Neural cell (in vitro differentiated cells): Measurements from ENCODE around the gene TRIM24. TPM values are rescaled to one million over a fixed set of nuclear protein-coding genes. Genes with fewer than 3 reads are reported as not detected.

Source experiments
- H2AFZ ChIP-seq: fragments of 200-600, 300-800 bp; sonication (generic), shearing (Covaris generic); 2 replicates; pipeline ENCODE4 v1.6.0; 2014; ENCODE audit warnings: low read depth, mild to moderate bottlenecking, antibody characterized with exemption, low read length, moderate library complexity
- H3F3A ChIP-seq: fragments of 200-600 bp; shearing (Covaris generic); 2 replicates; pipeline ENCODE4 v1.6.1; 2016; ENCODE audit warnings: mild to moderate bottlenecking, moderate library complexity, mixed read lengths, antibody characterized with exemption, low read length; ENCODE audit not compliant: insufficient read depth, poor library complexity, severe bottlenecking
- H3K27ac ChIP-seq: fragments of 200-600, 300-800 bp; sonication (generic), shearing (Covaris generic); 2 replicates; pipeline ENCODE4 v1.5.1; 2014; ENCODE audit warnings: mild to moderate bottlenecking, low read length, moderate library complexity
- H3K27me3 ChIP-seq: fragments of 300-800, 200-600 bp; sonication (generic), shearing (Covaris generic); 2 replicates; pipeline ENCODE4 v1.6.0; 2014; ENCODE audit warnings: mild to moderate bottlenecking, low read depth, low read length, moderate library complexity; ENCODE audit not compliant: insufficient read depth
- H3K36me3 ChIP-seq: fragments of 300-800, 200-600 bp; sonication (generic), shearing (Covaris generic); 2 replicates; pipeline ENCODE4 v1.5.1; 2014; ENCODE audit warnings: mild to moderate bottlenecking, antibody characterized with exemption, low read length, moderate library complexity; ENCODE audit not compliant: insufficient read depth
- H3K4me2 ChIP-seq: fragments of 300-800, 200-600 bp; sonication (generic), shearing (Covaris generic); 2 replicates; pipeline ENCODE4 v1.6.0; 2014; ENCODE audit warnings: mild to moderate bottlenecking, low read length
- H3K4me3 ChIP-seq: fragments of 300-800, 200-600 bp; sonication (generic), shearing (Covaris generic); 2 replicates; pipeline ENCODE4 v1.5.1; 2014; ENCODE audit warnings: mild to moderate bottlenecking, low read length, moderate library complexity
- H3K79me2 ChIP-seq: fragments of 200-600 bp; shearing (Covaris generic); replicated peaks from 2 replicates; pipeline ENCODE4 v1.6.0; 2014; ENCODE audit warnings: mild to moderate bottlenecking, low read length, moderate library complexity; ENCODE audit not compliant: insufficient read depth
- H3K9ac ChIP-seq: fragments of 300-800, 200-600 bp; sonication (generic), shearing (Covaris generic); 2 replicates; pipeline ENCODE4 v1.6.1; 2016; ENCODE audit warnings: mild to moderate bottlenecking, low read length, mixed read lengths
- H3K9me2 ChIP-seq: fragments of 200-600 bp; shearing (Covaris generic); 2 replicates; pipeline ENCODE4 v1.6.1; 2016; ENCODE audit warnings: mild to moderate bottlenecking, low read length, mixed read lengths; ENCODE audit not compliant: insufficient read depth
- H3K9me3 ChIP-seq: fragments of 200-600, 300-800 bp; sonication (generic), shearing (Covaris generic); 2 replicates; pipeline ENCODE4 v1.6.1; 2016; ENCODE audit warnings: mild to moderate bottlenecking, mixed run types, low read length, moderate library complexity, mixed read lengths
- H4K20me1 ChIP-seq: fragments of 200-600 bp; shearing (Covaris generic); 2 replicates; pipeline ENCODE4 v1.6.1; 2016; ENCODE audit warnings: mild to moderate bottlenecking, mixed run types; ENCODE audit not compliant: insufficient read depth
- CTCF ChIP-seq: fragments of 450-650 bp; IDR thresholded peaks from 2 replicates; pipeline ENCODE4 v1.5.1; 2014; ENCODE audit warnings: antibody characterized with exemption, mild to moderate bottlenecking, moderate library complexity; ENCODE audit not compliant: poor library complexity, severe bottlenecking
- EP300 ChIP-seq: fragments of 450-650 bp; conservative IDR thresholded peaks from 2 replicates; pipeline ENCODE4 v1.6.1; 2014; ENCODE audit warnings: antibody characterized with exemption, mild to moderate bottlenecking, moderate library complexity; ENCODE audit not compliant: poor library complexity, severe bottlenecking
- EZH2 ChIP-seq: fragments of 200-600, 300-800 bp; shearing (Covaris generic), sonication (generic); IDR thresholded peaks from 2 replicates; pipeline ENCODE4 v1.6.1; 2014; ENCODE audit warnings: antibody characterized with exemption, low read length, borderline replicate concordance, mild to moderate bottlenecking; ENCODE audit not compliant: insufficient read depth, poor library complexity, severe bottlenecking
- MXI1 ChIP-seq: fragments of 450-650 bp; conservative IDR thresholded peaks from 2 replicates; pipeline ENCODE4 v1.6.1; 2014; ENCODE audit warnings: antibody characterized with exemption, mild to moderate bottlenecking; ENCODE audit not compliant: poor library complexity, severe bottlenecking
- POLR2AphosphoS5 ChIP-seq: IDR thresholded peaks from 2 replicates; pipeline ENCODE4 v1.6.1; 2012
- RAD21 ChIP-seq: fragments of 450-650 bp; conservative IDR thresholded peaks from 2 replicates; pipeline ENCODE4 v1.6.1; 2014; ENCODE audit warnings: antibody characterized with exemption, mild to moderate bottlenecking, moderate library complexity
- REST ChIP-seq: IDR thresholded peaks from 2 replicates; pipeline ENCODE4 v1.6.1; 2012; ENCODE audit warnings: borderline replicate concordance
- SMC3 ChIP-seq: fragments of 450-650 bp; conservative IDR thresholded peaks from 2 replicates; pipeline ENCODE4 v1.6.1; 2014; ENCODE audit warnings: antibody characterized with exemption, mild to moderate bottlenecking, moderate library complexity; ENCODE audit not compliant: poor library complexity
- TAF1 ChIP-seq: IDR thresholded peaks from 2 replicates; pipeline ENCODE4 v1.6.1; 2012; ENCODE audit warnings: low read depth
- polyA plus RNA-seq: library from polyadenylated mRNA; depleted of rRNA; stranded (reverse); fragments of >200 nt; gene quantifications from 2 replicates; pipeline ENCODE4 v1.2.3, GENCODE V29; 2014

TRIM24 gene
- polyA plus RNA-seq, 1 donor from 2014 or later: 47.1 TPM

GRCh38 chr7:138456220-138456619, 3.8 kb upstream of the TRIM24 start:
- H3K27me3 ChIP-seq: no peaks in the 10 kb centered on the region
- H3K4me2 ChIP-seq: no peak overlapping the region
- H4K20me1 ChIP-seq: no peaks in the 10 kb centered on the region
- no peaks in the 10 kb centered on the region for H3K36me3 ChIP-seq
- H2AFZ ChIP-seq: no peak overlapping the region
- TF ChIP-seq CTCF: no peak
- no peak for TF ChIP-seq EZH2
- TF ChIP-seq RAD21: no peak
- TF ChIP-seq SMC3: no peak
- no peak for TF ChIP-seq EP300
- no peak for TF ChIP-seq REST
- TF ChIP-seq POLR2AphosphoS5: no peak
- TF ChIP-seq MXI1: no peak
- TF ChIP-seq TAF1: no peak
- H3K9me3 ChIP-seq: no peaks in the 10 kb centered on the region
- H3K9me2 ChIP-seq: no peaks in the 10 kb centered on the region
- H3K9ac ChIP-seq: no peak overlapping the region
- H3F3A ChIP-seq: no peaks in the 10 kb centered on the region
- H3K4me3 ChIP-seq: no peak overlapping the region
- H3K27ac ChIP-seq: no peak overlapping the region
- H3K79me2 ChIP-seq: peaks cover 3% of the 10 kb centered on the region

- Histone ChIP-seq H3K9me2 (no peaks in the 10 kb centered on the region), H3F3A (peaks cover 4% of the 10 kb centered on the region), H2AFZ (no peak overlapping the region), H3K9ac (peak overlapping the region; percentile 58), H3K27me3 (no peaks in the 10 kb centered on the region), H3K4me3 (peak overlapping the region; percentile 79), H3K36me3 (no peaks in the 10 kb centered on the region), H3K4me2 (no peak overlapping the region), H3K9me3 (no peaks in the 10 kb centered on the region), H3K79me2 (peaks cover 26% of the 10 kb centered on the region), H3K27ac (peak overlapping the region; percentile 70), H4K20me1 (no peaks in the 10 kb centered on the region)
- TF ChIP-seq EZH2: no peak
These were observed 1.3 kb upstream of the TRIM24 start for GRCh38 chr7:138458576-138459412.
